Gastroesophageal sphincter (tissue), 4 donors: ENCODE data around the gene TNS1. TPM values are rescaled to one million over a fixed set of nuclear protein-coding genes. Genes with fewer than 3 reads are reported as not detected.
A peak's percentile ranks its signal among the peaks of the same experiment; 100 is the strongest.

ENCODE experiments used
- ATAC-seq: fragments of 150-250 bp; one replicate; pipeline ENCODE4 v1.9.1; 2016; ENCODE audit warnings: mild to moderate bottlenecking, moderate library complexity
- H3K27ac ChIP-seq, 4 donors: fragments of 200-600 bp; sonication (generic) in 3 of 4; 1 replicate in 3 of 4; 2 replicates in 1 of 4; pipeline ENCODE4 v1.5.1; 2016 to 2019
- H3K27me3 ChIP-seq: fragments of 200-600 bp; sonication (generic); one replicate; pipeline ENCODE4 v1.5.1; 2019
- H3K36me3 ChIP-seq, 2 donors: fragments of 200-600 bp; sonication (generic); one replicate each; pipeline ENCODE4 v1.5.1; 2019; ENCODE audit warnings: control low read depth in 1 of 2
- H3K4me1 ChIP-seq, 3 donors: fragments of 200-600 bp; sonication (generic); 1 replicate in 2 of 3; 2 replicates in 1 of 3; pipeline ENCODE4 v1.5.1; 2016 to 2019; ENCODE audit warnings: control low read depth in 2 of 3
- H3K4me3 ChIP-seq, 2 donors: fragments of 200-600 bp; sonication (generic); one replicate each; pipeline ENCODE4 v1.5.1; 2019; ENCODE audit warnings: mild to moderate bottlenecking in 1 of 2, moderate library complexity in 1 of 2
- H3K9me3 ChIP-seq, 3 donors: fragments of 200-600 bp; sonication (generic); one replicate each; pipeline ENCODE4 v1.5.1; 2017 to 2019; ENCODE audit warnings: control low read depth in 2 of 3
- EP300 ChIP-seq: sonication (generic); formaldehyde crosslinking; IDR thresholded peaks from one replicate; pipeline ENCODE4 v1.6.1; 2017; ENCODE audit warnings: antibody characterized with exemption, mild to moderate bottlenecking
- POLR2A ChIP-seq, 2 donors: fragments of 450-650 bp; IDR thresholded peaks; one replicate each; pipeline ENCODE4 v1.6.1; 2017; ENCODE audit warnings: antibody characterized with exemption in 2 of 2, mild to moderate bottlenecking in 2 of 2, moderate library complexity in 1 of 2
- POLR2AphosphoS5 ChIP-seq: sonication (generic); formaldehyde crosslinking; IDR thresholded peaks from one replicate; pipeline ENCODE4 v1.6.1; 2017; ENCODE audit warnings: antibody characterized with exemption
- WGBS, 2 donors: methylation state at CpG; one replicate each; pipeline ENCODE4 v1.1.5; 2018; ENCODE audit warnings: low coverage in 1 of 2; 5-methylcytosine and 5-hydroxymethylcytosine counted together
- small RNA-seq, 4 donors: library from RNA; depleted of rRNA; stranded (forward); fragments of <200 nt; gene quantifications; one replicate each; pipeline ENCODE3, GENCODE V24; 2016
- total RNA-seq, 4 donors: library from RNA; depleted of rRNA; stranded (reverse); fragments of >200 nt; gene quantifications; one replicate each; pipeline ENCODE4 v1.1.0, GENCODE V29; 2016
- TF ChIP-seq, protein P1 (sequence below), 4 experiments: fragments of 200-600 bp in 2 of 4; fragments of 450-650 bp in 2 of 4; sonication (generic) in 1 of 4; IDR thresholded peaks; one replicate each; pipeline ENCODE4 v1.5.1; 2017 to 2019; ENCODE audit warnings: antibody characterized with exemption in 4 of 4, mild to moderate bottlenecking in 2 of 4, moderate library complexity in 2 of 4

TNS1 gene
- total RNA-seq, 4 donors from 2014 or later, result 825 to 2,193 (median 1,462) TPM

DNA sequence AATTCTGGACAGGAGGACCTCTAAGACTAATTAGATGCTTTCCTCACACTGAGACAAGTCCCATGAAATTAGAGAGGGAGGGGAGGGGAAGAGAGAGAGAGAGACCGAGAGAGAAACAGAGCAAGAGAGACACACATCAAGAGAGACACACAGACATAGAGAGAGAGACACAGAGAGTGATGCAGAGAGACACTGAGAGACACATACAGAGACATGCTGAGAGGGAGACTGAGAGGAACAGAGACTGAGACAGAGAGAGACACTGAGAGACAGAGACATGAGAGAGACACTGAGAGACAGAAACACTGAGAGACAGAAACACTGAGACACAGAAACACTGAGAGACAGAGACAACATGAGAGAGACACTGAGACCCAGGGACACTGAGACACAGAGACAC lies 250.8 kb downstream of the TNS1 start:
- H3K27ac ChIP-seq, result peak overlapping the region in 2 of 4 donors; percentile 42 to 61
- H3K36me3 ChIP-seq, result peaks cover 0 to 3% of the 10 kb centered on the region in 2 donors
- 73% methylated on average over 1 of the region's 1 CpG; no CpG with 5 or more reads in 1 of the 2 donors for WGBS, 2 donors
- no peak overlapping the region for H3K4me3 ChIP-seq
- TF ChIP-seq POLR2AphosphoS5, result no peak
- no peak for TF ChIP-seq EP300
- no peak for TF ChIP-seq POLR2A (IDR thresholded peaks at IDR 0.05)
- TF ChIP-seq, protein P1, sequence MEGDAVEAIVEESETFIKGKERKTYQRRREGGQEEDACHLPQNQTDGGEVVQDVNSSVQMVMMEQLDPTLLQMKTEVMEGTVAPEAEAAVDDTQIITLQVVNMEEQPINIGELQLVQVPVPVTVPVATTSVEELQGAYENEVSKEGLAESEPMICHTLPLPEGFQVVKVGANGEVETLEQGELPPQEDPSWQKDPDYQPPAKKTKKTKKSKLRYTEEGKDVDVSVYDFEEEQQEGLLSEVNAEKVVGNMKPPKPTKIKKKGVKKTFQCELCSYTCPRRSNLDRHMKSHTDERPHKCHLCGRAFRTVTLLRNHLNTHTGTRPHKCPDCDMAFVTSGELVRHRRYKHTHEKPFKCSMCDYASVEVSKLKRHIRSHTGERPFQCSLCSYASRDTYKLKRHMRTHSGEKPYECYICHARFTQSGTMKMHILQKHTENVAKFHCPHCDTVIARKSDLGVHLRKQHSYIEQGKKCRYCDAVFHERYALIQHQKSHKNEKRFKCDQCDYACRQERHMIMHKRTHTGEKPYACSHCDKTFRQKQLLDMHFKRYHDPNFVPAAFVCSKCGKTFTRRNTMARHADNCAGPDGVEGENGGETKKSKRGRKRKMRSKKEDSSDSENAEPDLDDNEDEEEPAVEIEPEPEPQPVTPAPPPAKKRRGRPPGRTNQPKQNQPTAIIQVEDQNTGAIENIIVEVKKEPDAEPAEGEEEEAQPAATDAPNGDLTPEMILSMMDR (IDR thresholded peaks at IDR 0.05), result no peak
- peaks cover 3 to 73% (median 12%) of the 10 kb centered on the region in 3 donors for H3K4me1 ChIP-seq
- no peaks in the 10 kb centered on the region for H3K27me3 ChIP-seq
- H3K9me3 ChIP-seq, result no peaks in the 10 kb centered on the region
- ATAC-seq, result no peak

DNA sequence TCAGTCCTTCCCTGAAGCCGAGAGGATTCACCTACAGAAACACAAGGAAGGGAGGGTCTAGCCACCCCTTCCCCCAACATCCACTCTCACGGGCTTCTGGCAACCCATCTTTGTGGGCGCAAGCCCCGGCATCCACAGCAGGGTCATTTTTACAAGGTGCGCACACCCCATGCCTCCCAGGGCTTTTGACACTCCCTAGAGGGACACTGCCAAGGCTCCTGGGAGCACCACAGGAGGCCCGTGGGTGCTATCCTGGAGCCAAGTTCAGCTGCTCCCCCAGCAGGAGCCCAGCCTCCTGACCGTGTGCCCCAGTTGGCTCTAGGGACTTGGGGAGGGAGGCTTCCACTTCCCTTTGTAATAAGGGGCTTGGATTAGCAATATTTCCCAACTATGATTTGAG lies 251.6 kb downstream of the TNS1 start:
- WGBS, 2 donors, result 80 to 100% methylated on average over 1 of the region's 7 CpGs
- peaks cover 3 to 69% (median 9%) of the 10 kb centered on the region in 3 donors for H3K4me1 ChIP-seq
- peaks cover 0 to 3% of the 10 kb centered on the region in 2 donors for H3K36me3 ChIP-seq
- TF ChIP-seq POLR2AphosphoS5, result no peak
- TF ChIP-seq, protein P1 (IDR thresholded peaks at IDR 0.05), result no peak
- TF ChIP-seq POLR2A (IDR thresholded peaks at IDR 0.05), result no peak
- TF ChIP-seq EP300, result no peak
- no peaks in the 10 kb centered on the region for H3K27me3 ChIP-seq
- H3K4me3 ChIP-seq, result no peak overlapping the region
- ATAC-seq, result no peak
- no peaks in the 10 kb centered on the region for H3K9me3 ChIP-seq
- H3K27ac ChIP-seq, result peak overlapping the region in 2 of 4 donors; percentile 34 to 42

Small RNAs within 50 kb of the gene (small RNA-seq; reads per million reads assigned to genes)
- gene MIR6809, result 0.27 to 0.77 (median 0.36) reads per million in 4 donors

Other genes starting within 250 kb of the TNS1 start
- gene RUFY4, start 66.3 kb upstream of the TNS1 start, total RNA-seq, result not detected
- gene CXCR2, start 123.0 kb upstream of the TNS1 start, total RNA-seq, result 1 to 10 TPM in 2 of 4 donors, not detected in 2; 2.4 to 3.2 TPM
- 1 to 10 TPM in 1 of 4 donors, not detected in 3; 1.8 TPM for gene CXCR1, start 164.0 kb upstream of the TNS1 start, total RNA-seq
- 100 to 1,000 TPM; 275 to 314 (median 287) TPM for gene ARPC2, start 214.2 kb upstream of the TNS1 start, total RNA-seq